ENCODE results near the gene PITHD1. TPM values are rescaled to one million over a fixed set of nuclear protein-coding genes. Genes with fewer than 3 reads are reported as not detected.
"Not testable (repeated sequence)": the region's sequence is repeated elsewhere in the genome, so short reads cannot be mapped to it uniquely, and the experiment has no call there.

The PITHD1 gene
- total RNA-seq, 1 donor from 2014 or later, result 43.8 TPM

DNA sequence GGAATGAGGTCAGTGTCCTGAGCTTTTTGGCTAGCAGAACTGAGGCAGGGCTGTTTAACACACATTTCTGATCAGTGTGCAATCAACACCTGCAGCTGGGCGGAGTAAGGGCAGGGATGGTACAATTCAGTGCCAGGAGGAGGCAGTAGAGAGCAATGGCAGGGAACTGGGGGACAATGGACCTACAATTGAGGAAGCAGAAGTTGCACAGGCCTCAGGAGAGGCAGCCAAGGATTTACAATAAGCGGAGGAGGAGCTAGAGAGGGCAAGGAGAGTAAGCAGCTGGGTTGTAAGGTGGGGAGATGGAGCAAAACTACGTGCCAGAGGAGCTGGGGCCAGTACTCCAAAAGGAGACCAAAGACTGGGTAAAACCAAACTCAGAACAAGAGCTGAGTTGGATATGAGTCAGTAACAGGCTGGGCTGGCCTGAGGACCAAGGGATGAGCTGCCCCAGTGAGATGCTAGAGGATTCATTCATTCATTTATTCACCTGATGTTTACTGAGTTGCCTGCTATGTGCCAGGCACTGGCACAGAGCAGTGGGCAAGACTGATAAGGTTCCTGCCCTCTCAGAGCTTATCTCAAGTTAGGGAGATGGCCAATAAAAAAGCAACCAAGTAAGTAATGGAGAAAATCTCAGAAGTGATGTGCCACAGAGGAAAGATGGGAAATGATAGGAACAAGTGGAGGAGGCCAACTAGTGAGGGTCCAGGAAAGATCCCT is 32.8 kb downstream of the PITHD1 start:
- intact Hi-C loops (cut with DNase I), result no loop called here
- DNase-seq, result no peak
- peak; percentile 82 for ATAC-seq (ENCODE audit: poor library complexity)

DNA sequence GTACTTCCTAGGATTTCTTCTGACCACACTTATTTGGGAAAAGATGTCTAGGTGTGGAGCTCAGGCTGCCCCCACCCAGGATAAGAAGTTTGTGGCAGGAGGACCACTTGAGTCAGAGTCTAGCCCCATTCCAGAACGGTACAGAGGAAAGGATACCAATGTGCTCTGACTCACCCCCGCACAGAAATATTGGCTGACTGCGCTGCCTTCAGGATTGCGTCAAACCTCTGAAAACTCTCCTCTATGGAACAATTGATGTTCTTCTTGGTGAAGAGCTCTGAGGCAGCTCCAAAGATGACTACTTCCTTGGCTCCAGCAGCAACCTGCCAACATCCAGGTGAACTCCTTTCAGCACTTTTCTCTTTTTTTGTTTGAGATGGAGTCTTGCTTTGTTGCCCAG is 35.8 kb downstream of the PITHD1 start:
- no peak for DNase-seq
- intact Hi-C loops (cut with DNase I), result no loop called here

DNA sequence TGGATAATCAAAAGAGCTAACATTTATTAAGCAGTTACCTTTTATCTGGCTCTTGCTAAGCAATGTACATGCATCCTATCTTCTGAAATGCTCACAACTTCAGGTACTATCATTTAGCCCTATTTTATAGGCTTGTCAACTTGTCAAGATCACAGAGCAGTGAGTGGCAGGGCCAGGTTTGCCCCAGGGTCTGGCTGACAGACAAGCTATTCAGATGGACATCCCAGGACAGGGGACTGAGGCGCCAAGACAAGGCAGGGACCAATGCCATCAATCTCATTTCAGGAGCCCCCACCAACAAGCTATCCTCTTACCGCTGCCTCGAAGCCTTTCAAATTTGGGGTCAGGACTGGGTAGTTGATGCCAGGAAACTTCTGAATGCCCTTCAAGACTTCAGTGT is 38.1 kb downstream of the PITHD1 start:
- ATAC-seq (ENCODE audit: poor library complexity), result no peak
- intact Hi-C loops (cut with DNase I), result no loop called here
- no peak for DNase-seq

More for the DNA sequence above, 35.8 kb downstream of the PITHD1 start:
- no peak for ATAC-seq (ENCODE audit: poor library complexity)

DNA sequence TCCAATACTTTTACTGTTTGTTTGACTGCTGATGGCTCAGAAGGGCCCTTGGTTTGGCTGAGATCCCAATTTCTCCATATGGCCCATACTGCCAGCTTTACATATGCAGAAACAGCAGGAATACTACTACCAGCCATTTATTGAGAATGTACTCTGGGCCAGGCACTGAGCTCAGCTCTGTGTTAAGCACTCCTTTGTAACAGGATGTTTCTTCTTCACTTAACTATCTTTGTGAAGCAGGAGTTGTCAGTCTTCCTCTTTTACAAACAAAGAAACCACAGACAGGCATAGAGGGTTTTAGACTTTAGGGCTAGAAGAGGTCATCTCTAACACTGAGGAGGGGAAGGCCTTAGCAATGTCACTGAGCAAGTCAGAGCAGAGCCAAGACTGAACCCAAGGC is 38.7 kb downstream of the PITHD1 start:
- DNase-seq (no peak), ATAC-seq (ENCODE audit: poor library complexity) (no peak)
- intact Hi-C loops (cut with DNase I), result no loop called here

DNA sequence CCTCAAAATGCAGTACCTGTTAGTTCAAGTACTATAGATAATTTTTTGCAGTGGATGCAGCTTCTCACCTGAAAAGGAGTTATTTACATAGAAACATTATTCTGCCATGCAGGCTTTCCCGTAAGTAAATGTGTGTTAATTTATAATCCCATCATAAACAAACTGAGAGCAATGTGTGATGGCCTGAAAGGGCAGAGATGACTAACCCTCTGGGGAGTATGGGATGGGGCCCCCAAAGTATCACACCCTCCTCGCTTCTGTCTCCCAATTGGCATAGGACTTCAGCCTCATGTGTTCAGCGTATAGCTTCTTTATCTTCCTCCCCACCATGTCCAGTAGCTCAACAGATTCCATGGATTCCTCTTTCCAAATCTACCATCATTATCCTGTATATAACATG is 39.4 kb downstream of the PITHD1 start:
- ATAC-seq (ENCODE audit: poor library complexity) (no peak), DNase-seq (no peak)
- intact Hi-C loops (cut with DNase I), result no loop called here

DNA sequence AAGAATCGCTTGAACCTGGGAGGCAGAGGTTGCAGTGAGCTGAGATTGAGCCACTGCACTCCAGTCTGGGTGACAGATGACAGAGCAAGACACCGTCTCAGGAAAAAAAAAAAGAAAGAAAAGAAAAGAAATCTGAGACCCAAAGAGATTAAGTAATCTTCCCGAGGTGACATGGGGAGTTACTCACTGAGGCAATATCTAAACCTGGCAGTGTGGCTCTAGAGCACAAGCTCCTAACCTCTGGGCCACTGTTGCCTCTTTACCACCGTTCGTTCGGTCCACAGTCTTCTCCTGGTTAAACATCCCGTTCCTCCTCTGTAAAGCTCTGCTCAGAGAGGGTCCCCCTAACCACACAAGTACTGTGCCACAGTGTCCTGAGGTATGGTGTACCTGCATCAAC is 45.5 kb downstream of the PITHD1 start:
- intact Hi-C loops (cut with DNase I), result no loop called here
- no peak for ATAC-seq (ENCODE audit: poor library complexity)
- no peak for DNase-seq

DNA sequence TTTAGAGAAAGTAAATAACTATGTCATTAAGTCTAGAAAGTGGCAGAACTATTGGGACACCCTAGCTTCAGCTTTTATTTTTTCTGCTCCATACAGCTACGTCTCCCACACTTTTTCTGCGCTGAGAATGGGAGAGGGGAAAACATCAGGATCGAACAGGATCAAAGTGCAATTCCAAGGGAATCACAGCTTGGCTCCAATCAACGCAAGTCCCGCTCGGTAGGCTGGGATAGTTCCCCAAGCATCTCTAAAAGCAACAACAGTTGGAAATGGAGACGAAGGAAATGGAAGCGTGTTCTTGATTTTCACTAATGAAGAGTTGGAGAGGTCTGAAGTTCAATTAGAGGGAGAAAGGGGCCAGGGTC is 46.5 kb downstream of the PITHD1 start:
- ATAC-seq (ENCODE audit: poor library complexity) (peak; percentile 5), DNase-seq (no peak)
- intact Hi-C loops (cut with DNase I), result no loop called here

DNA sequence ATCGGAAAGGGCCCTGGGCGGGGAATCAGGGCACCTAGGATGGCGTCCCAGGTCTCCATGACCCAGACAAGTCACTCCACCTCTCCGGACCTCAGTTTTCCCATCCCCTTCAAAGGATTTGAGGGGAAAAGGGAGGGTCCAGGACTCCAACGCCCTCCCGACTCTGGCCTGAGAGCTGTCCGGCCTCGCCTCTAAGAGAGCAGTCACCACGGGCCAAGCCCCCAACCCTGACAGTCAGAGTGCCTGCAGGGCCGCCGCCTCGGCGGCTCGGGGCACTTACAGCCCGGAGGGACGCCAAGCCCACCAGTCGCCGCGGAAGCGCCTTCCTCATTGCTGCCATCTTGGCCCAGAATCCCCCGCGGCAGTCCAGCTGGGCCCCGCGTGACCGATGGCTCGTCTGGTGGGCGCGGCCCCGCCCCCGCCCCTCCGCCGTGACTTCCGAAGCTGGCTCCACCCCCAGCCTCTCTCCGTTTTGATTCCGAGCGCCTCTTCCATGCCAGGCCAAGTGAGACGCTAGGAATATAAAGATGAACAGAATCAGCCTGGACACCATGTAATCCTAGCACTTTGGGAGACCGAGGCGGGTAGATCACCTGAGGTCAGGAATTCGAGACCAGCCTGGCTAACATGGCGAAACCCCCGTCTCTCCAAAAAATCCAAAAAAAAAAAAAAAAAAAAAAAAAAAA is 47.0 kb downstream of the PITHD1 start, which contains the start of gene HMGCL:
TSS of gene HMGCL (minus strand) at position 354 of the 686 bp plus-strand sequence. CDS start at position 340, 14 bp downstream.
- ATAC-seq (ENCODE audit: poor library complexity), result peak; percentile 100
- DNase-seq, result peak; percentile 94
- intact Hi-C loops (cut with DNase I), result no loop called here

DNA sequence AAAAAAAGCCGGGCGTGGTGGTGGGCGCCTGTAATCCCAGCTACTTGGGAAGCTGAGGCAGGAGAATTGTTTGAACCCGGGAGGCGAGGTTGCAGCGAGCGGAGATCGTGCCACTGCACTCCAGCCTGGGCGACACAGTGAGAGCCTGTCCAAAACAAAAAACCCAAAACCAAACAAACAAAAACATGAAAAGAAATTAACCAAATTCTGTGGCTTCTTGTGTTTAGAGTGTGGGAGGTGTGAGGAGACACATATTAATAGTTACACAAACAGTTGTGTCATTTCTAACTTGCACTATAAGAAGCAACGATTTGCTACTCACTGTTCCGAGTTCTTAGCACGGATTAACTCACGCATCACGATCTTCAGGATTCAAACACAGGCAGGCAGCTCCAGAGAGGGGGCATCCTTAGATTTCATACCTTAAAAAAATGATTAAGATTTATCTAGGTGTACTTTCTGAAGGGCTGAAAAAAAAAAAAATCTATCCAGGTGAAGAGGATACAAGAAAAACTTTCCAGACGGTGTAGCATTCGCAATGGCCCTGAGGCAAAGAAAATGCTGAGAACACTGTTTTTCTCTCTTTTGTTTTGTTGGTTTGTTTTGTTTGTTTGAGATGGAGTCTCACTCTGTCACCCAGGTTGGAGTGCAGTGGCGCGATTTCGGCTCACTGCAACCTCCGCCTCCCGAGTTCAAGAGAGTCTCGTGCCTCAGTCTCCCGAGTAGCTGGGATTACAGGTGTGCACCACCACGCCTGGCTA is 47.7 kb downstream of the PITHD1 start:
- no peak for DNase-seq
- intact Hi-C loops (cut with DNase I), result no loop called here
- no peak for ATAC-seq (ENCODE audit: poor library complexity)

DNA sequence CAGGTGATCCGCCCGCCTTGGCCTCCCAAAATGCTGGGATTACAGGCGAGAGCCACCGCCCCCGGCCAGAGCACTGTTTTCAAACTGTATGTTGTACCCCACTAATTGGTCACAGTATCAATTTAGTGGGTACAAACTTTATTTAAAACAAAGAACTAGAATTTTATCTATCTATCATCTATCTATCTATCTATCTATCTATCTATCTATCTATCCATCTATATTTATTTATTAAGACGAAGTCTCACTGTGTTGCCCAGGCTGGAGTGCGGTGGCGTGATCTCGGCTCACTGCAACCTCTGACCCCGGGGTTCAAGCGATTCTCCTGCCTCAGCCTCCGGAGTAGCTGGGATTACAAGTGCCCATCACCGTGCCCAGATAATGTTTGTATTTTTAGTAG is 48.4 kb downstream of the PITHD1 start:
- intact Hi-C loops (cut with DNase I); ATAC-seq (ENCODE audit: poor library complexity): not testable (repeated sequence)

DNA sequence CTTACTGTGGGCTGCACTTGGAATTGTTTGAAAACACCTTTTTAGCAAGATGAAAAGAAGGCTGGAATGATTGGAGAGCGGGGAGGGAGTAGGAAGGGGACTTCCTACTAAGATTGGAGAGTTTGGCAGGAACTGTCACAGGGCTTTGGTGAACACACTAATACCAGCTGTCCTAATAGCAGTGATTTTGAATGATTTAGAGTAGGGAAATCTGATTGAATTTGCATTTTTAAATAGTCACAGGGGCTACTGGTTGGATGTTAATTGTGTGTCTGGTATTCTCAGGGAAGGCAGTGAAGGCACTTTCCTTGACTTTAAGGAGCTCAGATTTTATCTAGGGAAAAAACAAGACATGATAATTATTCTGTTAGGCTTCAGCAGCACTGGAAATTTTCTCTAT is 49.5 kb downstream of the PITHD1 start:
- DNase-seq (no peak), ATAC-seq (ENCODE audit: poor library complexity) (no peak)
- intact Hi-C loops (cut with DNase I), result no loop called here

More for the DNA sequence above, 48.4 kb downstream of the PITHD1 start:
- DNase-seq, result not testable (repeated sequence)

DNA sequence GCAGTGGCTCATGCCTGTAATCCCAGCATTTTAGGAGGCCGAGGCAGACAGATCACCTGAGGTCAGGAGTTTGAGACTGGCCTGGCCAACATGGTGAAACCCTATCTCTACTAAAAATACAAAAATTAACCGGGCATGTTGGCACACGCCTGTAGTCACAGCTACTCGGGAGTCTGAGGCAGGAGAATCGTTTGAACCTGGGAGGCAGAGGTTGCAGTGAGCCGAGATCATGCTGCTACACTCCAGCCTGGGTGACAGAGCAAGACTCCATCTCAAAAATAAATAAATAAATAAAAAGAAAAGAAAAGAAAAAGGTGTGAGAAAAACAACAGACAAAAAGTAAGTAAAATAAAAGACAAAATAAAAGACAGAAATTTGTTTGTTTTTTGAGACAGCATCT is 55.9 kb downstream of the PITHD1 start:
- DNase-seq; intact Hi-C loops (cut with DNase I); ATAC-seq (ENCODE audit: poor library complexity): not testable (repeated sequence)

DNA sequence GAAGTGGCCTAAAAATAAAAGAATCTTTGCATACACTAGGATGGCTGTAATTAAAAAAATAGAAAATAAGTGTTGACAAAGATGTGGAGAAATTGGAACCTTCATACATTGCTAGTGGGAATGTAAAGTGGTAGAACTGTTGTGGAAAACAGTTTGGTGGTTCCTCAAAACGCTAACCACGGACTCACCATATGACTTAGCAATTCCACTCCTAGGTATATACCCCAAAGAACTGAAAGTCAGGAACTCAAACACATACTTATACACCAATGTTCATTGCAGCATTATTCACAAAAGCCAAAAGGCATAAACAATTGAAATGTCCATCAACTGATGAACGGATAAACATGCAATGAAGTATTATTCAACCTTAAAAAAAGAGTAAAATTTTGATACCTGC is 57.8 kb downstream of the PITHD1 start:
- ATAC-seq (ENCODE audit: poor library complexity), result no peak
- intact Hi-C loops (cut with DNase I), result no loop called here
- DNase-seq, result no peak

Other genes with a start within 250 kb of the PITHD1 start
- 0.35 TPM for gene E2F2, start 247.2 kb upstream of the PITHD1 start, total RNA-seq
- 73.0 TPM for gene ID3, start 218.9 kb upstream of the PITHD1 start, total RNA-seq
- 570 TPM for gene RPL11, start 86.6 kb upstream of the PITHD1 start, total RNA-seq
- gene ELOA, start 34.9 kb upstream of the PITHD1 start, total RNA-seq, result 34.5 TPM
- gene LYPLA2, start 12.7 kb downstream of the PITHD1 start, total RNA-seq, result 26.8 TPM
- 5.3 TPM for gene GALE, start 22.3 kb downstream of the PITHD1 start, total RNA-seq
- 34.3 TPM for gene HMGCL, start 47.0 kb downstream of the PITHD1 start, total RNA-seq
- gene FUCA1, start 89.9 kb downstream of the PITHD1 start, total RNA-seq, result 12.3 TPM
- not detected for gene CNR2, start 134.9 kb downstream of the PITHD1 start, total RNA-seq
- gene PNRC2, start 181.4 kb downstream of the PITHD1 start, total RNA-seq, result 74.2 TPM
- 51.9 TPM for gene SRSF10, start 201.9 kb downstream of the PITHD1 start, total RNA-seq